Keratinocyte (primary cell): ENCODE results near the gene PAX5. TPM values are rescaled to one million over a fixed set of nuclear protein-coding genes. Genes with fewer than 3 reads are reported as not detected.

Experiments used
- DNase-seq: peaks from one replicate; pipeline ENCODE4 v3.0.0-alpha.2; 2011; ENCODE audit warnings: low read depth, missing footprints, low spot score
- FAIRE-seq: peaks from 2 replicates; lab custom pipeline; 2011; peaks lifted over from hg19 to GRCh38; lab: Jason Lieb, UNC
- H2AFZ ChIP-seq: 2 replicates; pipeline ENCODE4 v1.6.0; 2012; ENCODE audit warnings: low read length, control low read depth, inconsistent platforms; ENCODE audit not compliant: control insufficient read depth
- H3K27ac ChIP-seq: 2 replicates; pipeline ENCODE4 v1.5.1; 2011; ENCODE audit warnings: low read length; ENCODE audit not compliant: control insufficient read depth, insufficient read depth
- H3K27me3 ChIP-seq: 3 replicates; pipeline ENCODE4 v1.6.0; 2011; ENCODE audit warnings: low read length; ENCODE audit not compliant: control insufficient read depth, insufficient read depth; ENCODE audit errors: extremely low read depth
- H3K36me3 ChIP-seq, 2 experiments: 2 replicates in 1 of 2; 3 replicates in 1 of 2; pipeline ENCODE4 v1.5.1; 2011; ENCODE audit warnings: low read length in 2 of 2, mild to moderate bottlenecking in 1 of 2; ENCODE audit not compliant: control insufficient read depth in 2 of 2, insufficient read depth in 2 of 2; ENCODE audit errors: extremely low read depth in 1 of 2
- H3K4me1 ChIP-seq: 3 replicates; pipeline ENCODE4 v1.5.1; 2011; ENCODE audit warnings: low read length; ENCODE audit not compliant: control insufficient read depth, insufficient read depth; ENCODE audit errors: extremely low read depth
- H3K4me2 ChIP-seq: 3 replicates; pipeline ENCODE4 v1.6.0; 2011; ENCODE audit warnings: low read depth, low read length; ENCODE audit not compliant: control insufficient read depth, insufficient read depth; ENCODE audit errors: extremely low read depth
- H3K4me3 ChIP-seq, 3 experiments: fragments of 200-600 bp in 1 of 3; sonication (generic) in 1 of 3; 2 replicates in 2 of 3; 3 replicates in 1 of 3; pipeline ENCODE4 v1.5.1; 2011 to 2016; ENCODE audit warnings: low read length in 3 of 3, mild to moderate bottlenecking in 3 of 3, control low read depth in 2 of 3, inconsistent platforms in 1 of 3, low read depth in 1 of 3, mixed read lengths in 1 of 3, mixed run types in 1 of 3, moderate library complexity in 1 of 3; ENCODE audit not compliant: control insufficient read depth in 2 of 3, insufficient read depth in 2 of 3; ENCODE audit errors: extremely low read depth in 1 of 3
- H3K79me2 ChIP-seq: 2 replicates; pipeline ENCODE4 v1.6.0; 2012; ENCODE audit warnings: low read length; ENCODE audit not compliant: control insufficient read depth, insufficient read depth
- H3K9ac ChIP-seq: 3 replicates; pipeline ENCODE4 v1.6.0; 2011; ENCODE audit warnings: low read length; ENCODE audit not compliant: control insufficient read depth, insufficient read depth; ENCODE audit errors: extremely low read depth
- H3K9me1 ChIP-seq: 3 replicates; pipeline ENCODE4 v1.6.0; 2011; ENCODE audit warnings: low read length; ENCODE audit not compliant: control insufficient read depth, insufficient read depth; ENCODE audit errors: extremely low read depth
- H3K9me3 ChIP-seq: 2 replicates; pipeline ENCODE4 v1.5.1; 2012; ENCODE audit warnings: low read depth, low read length; ENCODE audit not compliant: control insufficient read depth
- H4K20me1 ChIP-seq: 3 replicates; pipeline ENCODE4 v1.6.0; 2011; ENCODE audit warnings: low read length; ENCODE audit not compliant: control insufficient read depth, insufficient read depth; ENCODE audit errors: extremely low read depth
- CTCF ChIP-seq, 3 experiments: IDR thresholded peaks in 1 of 3; conservative IDR thresholded peaks in 1 of 3; optimal IDR thresholded peaks in 1 of 3; 2 replicates in 2 of 3; 3 replicates in 1 of 3; pipeline versions ENCODE3 to v1.5.1; 2011; ENCODE audit warnings: low read length in 3 of 3, mild to moderate bottlenecking in 3 of 3, moderate library complexity in 2 of 3, control low read depth in 1 of 3, inconsistent platforms in 1 of 3; ENCODE audit not compliant: insufficient read depth in 2 of 3; ENCODE audit errors: extremely low read depth in 1 of 3
- EZH2 ChIP-seq: IDR thresholded peaks from one replicate; pipeline ENCODE4 v1.6.1; 2012; ENCODE audit warnings: inconsistent platforms, mild to moderate bottlenecking, low read length, moderate library complexity
- dilution Hi-C: fragments of 300-500 bp; cut with MboI; formaldehyde crosslinking; loops from one replicate; pipeline ENCODE4 v1.7.0; 2020; ENCODE audit warnings: low sequenced_read_pairs; ENCODE audit not compliant: extremely low pct_ligation_motif_present
- polyA plus RNA-seq, 5 experiments: library from polyadenylated mRNA; depleted of rRNA in 3 of 5; stranded (reverse) in 3 of 5; stranded (forward) in 1 of 5; unstranded in 1 of 5; fragments of >200 nt; gene quantifications; 1 replicate in 1 of 5; 2 replicates in 3 of 5; 3 replicates in 1 of 5; pipeline versions ENCODE4 v1.2.1 to v1.2.3, GENCODE V29; 2011 to 2012; ENCODE audit warnings: missing spikeins in 2 of 5, low read depth in 1 of 5, low replicate concordance in 1 of 5

PAX5 gene
- polyA plus RNA-seq, 1 donor (not counting 4 experiments of a cell fraction or from before 2014, with no cell fraction given), result not detected

DNA sequence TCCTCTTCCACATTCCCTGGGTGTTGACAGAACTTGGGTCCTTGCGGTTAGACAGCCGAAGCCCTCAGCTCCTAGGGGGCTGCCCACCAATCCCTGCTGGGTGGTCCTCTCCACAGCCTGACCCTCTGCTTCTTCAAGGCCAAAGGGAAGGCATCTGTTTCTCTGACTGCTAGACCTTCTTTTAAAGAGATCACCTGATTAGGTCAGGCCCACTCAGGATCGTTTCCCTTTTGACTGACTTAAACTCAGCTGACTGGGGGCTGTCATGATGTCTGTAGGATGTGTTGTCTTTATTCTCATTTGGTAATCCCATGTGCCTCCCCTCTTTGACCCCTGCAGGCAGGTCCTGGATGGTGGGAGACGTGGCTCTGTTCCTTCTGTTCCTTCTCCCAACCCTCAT, 207.5 kb downstream of the PAX5 start:
- Histone ChIP-seq H4K20me1 (no peaks in the 10 kb centered on the region), H3K4me2 (no peak overlapping the region), H3K9me3 (no peaks in the 10 kb centered on the region), H2AFZ (no peak overlapping the region), H3K27ac (no peak overlapping the region), H3K36me3 (no peaks in the 10 kb centered on the region), H3K27me3 (peaks cover 26% of the 10 kb centered on the region), H3K9me1 (no peaks in the 10 kb centered on the region), H3K79me2 (no peaks in the 10 kb centered on the region), H3K4me3 (no peak overlapping the region), H3K9ac (no peak overlapping the region), H3K4me1 (no peaks in the 10 kb centered on the region)
- dilution Hi-C loops, result no loop called here
- TF ChIP-seq EZH2, result no peak
- no peak for TF ChIP-seq CTCF (optimal IDR thresholded peaks at IDR 0.05 in 1 of 3, IDR thresholded peaks at IDR 0.05 in 1 of 3, conservative IDR thresholded peaks at IDR 0.05 in 1 of 3; ENCODE audit: extremely low read depth in 1 of 3, insufficient read depth in 2 of 3, low read length in 3 of 3)
- DNase-seq (no peak), FAIRE-seq (no peak)

DNA sequence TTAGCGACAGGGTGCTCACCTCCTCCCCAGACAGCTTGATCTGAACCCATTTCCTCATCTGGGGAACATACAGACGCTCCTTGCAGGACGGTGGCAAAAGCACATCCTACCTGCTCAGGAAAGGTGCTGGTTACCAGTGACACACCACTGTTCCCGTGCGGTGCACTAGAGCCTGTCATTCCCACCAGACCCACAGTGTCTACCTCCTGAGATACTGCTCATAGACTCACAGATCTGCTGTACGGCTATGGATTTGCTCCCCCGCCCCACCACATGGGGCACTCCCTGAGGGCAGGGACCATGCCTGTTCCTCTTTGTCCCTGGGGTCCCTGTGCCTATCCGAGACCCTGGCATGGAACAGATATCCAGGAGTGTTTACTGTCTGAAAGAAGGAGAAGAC, 208.9 kb downstream of the PAX5 start:
- Histone ChIP-seq H3K4me1 (no peaks in the 10 kb centered on the region), H3K4me3 (no peak overlapping the region), H2AFZ (no peak overlapping the region), H3K9me1 (no peaks in the 10 kb centered on the region), H3K79me2 (no peaks in the 10 kb centered on the region), H3K4me2 (no peak overlapping the region), H4K20me1 (no peaks in the 10 kb centered on the region), H3K36me3 (no peaks in the 10 kb centered on the region), H3K9me3 (no peaks in the 10 kb centered on the region), H3K27me3 (peaks cover 35% of the 10 kb centered on the region), H3K27ac (no peak overlapping the region), H3K9ac (no peak overlapping the region)
- TF ChIP-seq EZH2, result no peak
- DNase-seq, result no peak
- no peak for FAIRE-seq
- dilution Hi-C loops, result no loop called here

DNA sequence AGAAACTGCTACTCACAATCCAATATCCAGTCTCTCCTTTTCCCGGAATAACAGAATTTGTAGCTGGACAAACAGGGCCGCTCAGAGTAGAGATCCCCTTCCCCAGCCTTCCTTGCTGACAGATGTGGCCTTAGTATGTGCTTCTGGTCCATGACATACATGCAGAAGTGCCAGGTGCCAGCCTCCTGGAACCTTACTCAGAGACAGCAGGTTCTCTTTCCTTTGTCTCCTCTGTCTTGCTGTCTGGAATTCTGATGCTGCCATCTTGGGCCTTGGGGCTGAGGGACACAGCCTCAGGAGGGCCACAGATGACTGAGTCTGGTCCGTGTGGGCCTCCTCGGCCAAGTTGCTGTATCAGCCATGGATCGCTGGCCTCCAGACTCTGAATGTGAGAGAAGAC, 210.1 kb downstream of the PAX5 start:
- H3K4me1 ChIP-seq, result no peaks in the 10 kb centered on the region
- H4K20me1 ChIP-seq, result no peaks in the 10 kb centered on the region
- no peak overlapping the region for H3K27ac ChIP-seq
- no peaks in the 10 kb centered on the region for H3K36me3 ChIP-seq
- H3K79me2 ChIP-seq, result no peaks in the 10 kb centered on the region
- no peak for DNase-seq
- H3K9me3 ChIP-seq, result no peaks in the 10 kb centered on the region
- peaks cover 47% of the 10 kb centered on the region for H3K27me3 ChIP-seq
- no peak for FAIRE-seq
- H3K4me3 ChIP-seq, result no peak overlapping the region
- no peak overlapping the region for H3K4me2 ChIP-seq
- H2AFZ ChIP-seq, result no peak overlapping the region
- dilution Hi-C loops, result no loop called here
- no peaks in the 10 kb centered on the region for H3K9me1 ChIP-seq
- H3K9ac ChIP-seq, result no peak overlapping the region
- TF ChIP-seq CTCF (optimal IDR thresholded peaks at IDR 0.05 in 1 of 3, IDR thresholded peaks at IDR 0.05 in 1 of 3, conservative IDR thresholded peaks at IDR 0.05 in 1 of 3; ENCODE audit: extremely low read depth in 1 of 3, insufficient read depth in 2 of 3, low read length in 3 of 3) (no peak), EZH2 (no peak)
